ENCODE results near the gene COL5A2.

Gene COL5A2

DNA sequence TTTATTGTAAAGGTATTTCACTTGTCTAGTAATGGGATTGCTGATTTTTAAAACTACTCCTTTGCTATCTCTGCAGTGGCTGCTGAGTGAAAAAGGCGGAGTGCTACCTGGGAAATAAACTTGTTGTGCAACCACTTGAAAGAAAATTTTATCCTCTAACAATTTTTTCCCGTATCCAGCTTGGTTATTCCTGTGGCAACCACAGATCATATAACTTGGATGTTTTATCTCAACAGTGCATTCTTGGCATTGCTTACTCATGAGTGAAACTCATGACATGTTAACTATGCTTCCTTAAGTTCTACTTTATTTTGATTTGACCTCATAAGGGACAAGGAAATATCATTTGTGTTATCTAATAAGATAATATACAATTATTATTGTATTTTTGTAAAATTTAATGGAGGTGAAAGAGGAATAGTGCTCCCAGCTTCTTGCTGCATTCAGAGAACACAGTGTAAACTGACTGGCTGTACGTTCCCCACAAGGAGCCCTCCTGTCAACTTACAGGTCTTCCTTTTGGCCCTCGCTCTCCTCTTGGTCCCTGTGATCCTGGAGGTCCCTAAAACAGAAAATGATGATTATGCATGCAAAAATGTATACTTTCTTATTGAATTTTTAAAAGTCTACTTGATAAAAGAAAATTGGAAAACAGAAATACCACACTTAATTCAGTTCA is 82.7 kb downstream of the COL5A2 start:
- no peak for DNase-seq (ENCODE audit: low spot score)

DNA sequence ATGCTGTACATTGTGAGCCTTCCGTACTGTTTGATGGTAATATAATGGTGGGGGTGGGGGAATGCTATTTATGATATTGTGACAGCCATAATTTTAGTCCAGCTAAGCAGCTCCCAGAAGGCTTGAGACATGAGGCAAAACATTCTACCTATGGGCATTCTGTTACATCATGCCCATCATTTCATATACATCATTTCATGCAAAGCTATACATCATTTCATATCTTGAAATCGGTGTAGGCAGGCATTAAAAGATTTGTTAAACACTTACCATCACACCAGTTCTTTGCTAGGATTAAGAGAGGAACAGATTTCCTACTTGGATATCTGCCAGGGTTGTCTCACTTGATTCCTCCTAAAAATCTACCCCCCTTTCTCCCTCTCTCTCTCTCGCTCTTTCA is 84.5 kb downstream of the COL5A2 start:
- no peak for DNase-seq (ENCODE audit: low spot score)

DNA sequence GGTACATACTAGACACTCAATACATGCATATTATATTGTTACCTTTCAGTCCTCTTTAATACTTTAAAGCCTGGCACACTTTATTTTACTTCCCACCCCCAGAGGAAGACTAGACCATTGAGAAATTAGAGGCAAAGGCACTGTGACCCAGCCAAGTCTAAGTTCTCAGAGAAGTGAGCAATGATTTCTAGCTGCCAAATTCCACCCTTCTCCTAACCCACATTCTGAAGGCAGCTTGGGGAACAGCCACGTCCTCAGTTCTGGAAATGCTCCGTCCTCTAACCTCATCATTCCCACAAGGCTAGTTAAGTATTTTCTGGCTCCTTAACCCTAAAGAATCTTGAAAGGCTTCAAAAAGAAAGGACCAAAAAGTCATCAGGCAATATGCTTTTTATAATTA is 86.6 kb downstream of the COL5A2 start:
- no peak for DNase-seq (ENCODE audit: low spot score)

DNA sequence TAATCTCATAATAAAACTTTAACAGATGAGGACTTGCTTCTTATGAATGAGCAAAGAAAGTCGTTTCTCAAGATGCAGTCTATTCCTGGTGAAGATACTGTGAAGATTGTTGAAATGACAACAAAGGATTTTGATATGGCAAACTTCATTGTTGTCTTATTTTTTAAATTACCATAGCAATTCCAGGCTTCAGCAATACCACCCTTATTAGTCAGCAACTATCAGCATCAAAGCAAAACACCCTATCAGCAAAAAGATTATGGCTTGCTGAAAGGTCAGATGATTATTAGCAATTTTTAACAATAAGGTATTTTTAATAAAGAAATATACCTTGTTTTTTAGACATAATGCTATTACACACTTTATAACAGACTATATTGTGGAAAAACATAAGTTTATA is 88.3 kb downstream of the COL5A2 start:
- DNase-seq (ENCODE audit: low spot score), result no peak

DNA sequence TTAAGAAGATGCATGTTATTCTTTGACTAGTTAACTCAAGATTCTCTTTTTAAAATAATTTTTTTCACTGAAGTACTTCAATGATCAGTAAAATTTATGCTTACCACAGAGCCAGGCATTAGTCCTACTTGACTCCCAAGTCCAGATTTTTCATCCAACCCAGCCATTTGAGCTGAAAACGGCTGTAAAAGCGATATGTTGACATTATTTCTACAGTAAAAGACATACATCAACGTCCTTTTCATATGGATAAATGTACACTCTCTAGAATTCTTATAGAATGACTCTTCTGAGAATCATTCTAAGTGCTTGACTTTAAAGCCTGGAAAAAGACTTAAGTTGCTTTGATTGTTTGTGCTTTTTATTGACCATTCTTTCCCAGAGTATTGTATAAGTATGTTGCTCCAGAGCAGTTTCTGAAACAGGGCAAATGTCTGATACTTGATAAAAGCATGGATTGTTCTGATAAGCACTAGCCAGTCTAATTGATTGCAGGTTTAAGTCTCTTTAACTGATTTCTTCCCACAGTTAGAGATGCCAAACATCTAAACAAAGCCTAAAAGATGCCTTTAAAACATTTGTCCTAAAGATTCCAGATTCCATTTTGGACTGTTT is 90.9 kb downstream of the COL5A2 start:
- DNase-seq (ENCODE audit: low spot score), result no peak

DNA sequence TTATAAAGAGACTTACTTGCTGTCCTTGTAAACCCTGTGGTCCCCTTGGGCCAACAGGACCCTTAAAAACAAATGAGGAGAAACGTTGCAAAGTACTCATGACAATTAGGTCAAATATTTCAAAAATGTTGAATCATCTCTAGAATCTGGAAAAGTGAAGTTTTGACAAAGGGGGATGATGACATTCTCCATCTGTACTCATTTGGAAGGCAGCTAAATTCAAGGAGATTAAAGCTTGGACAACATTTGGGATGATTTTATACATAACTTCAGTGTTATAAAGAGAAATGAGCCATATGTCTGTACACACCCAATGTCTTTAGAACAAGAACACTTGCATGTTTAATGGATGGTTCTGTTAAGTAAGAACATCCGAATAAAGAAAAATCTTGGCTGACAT is 92.9 kb downstream of the COL5A2 start:
- no peak for DNase-seq (ENCODE audit: low spot score)

DNA sequence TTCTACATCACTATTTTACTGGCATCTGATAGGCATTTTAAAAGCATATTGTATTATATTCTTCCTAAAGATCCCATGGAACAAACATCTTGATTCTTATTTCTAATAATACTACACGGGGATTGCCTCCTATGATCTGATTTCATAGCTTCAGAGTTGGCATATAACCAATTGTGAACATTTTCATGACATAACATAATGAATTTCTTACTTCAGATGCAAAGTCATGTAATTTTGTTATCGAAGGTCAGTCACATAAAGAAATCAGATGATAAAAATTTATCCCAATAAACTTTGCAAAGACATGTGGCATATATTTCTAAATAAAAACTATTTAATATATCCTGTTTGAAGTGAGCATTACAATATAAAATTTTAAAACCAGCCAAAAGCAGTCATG is 93.3 kb downstream of the COL5A2 start:
- DNase-seq (ENCODE audit: low spot score), result no peak

DNA sequence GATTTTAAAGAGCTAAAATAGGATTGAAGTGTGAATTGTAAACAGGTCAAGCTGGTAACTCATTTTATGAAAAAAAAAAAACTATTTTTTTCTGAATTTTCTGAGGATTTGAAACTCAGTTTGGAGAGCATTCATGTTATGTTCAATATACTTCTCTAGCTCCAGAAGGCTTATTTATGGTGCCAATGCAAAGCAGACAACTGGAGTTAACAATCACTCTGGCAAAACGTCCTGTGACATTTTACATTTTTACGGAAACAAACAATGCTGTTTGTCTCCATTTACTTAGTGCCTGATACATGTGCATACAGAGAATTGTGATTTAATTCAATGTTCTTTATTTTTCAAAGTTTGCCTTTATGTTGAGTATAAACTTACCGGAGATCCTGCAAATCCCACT is 96.0 kb downstream of the COL5A2 start:
- no peak for DNase-seq (ENCODE audit: low spot score)

DNA sequence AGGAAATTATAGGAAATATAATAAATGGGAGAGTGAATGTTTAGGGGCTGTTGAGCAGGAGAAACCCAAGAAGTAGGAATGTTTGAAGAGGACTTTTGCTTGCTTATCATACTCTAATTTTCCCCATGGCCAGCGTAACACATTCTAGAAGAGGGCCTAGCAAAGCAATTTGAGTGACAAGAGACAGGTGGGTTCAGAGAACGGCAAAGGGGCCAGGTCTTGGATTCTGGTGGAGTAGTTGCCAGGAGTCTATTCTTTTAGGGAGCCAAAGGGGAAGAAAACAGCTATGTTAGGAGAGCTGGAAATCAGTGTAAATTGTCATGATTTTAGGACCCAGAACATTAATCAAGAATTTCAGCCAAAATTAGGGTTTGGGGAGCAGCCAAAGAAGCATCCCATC is 96.5 kb downstream of the COL5A2 start:
- no peak for DNase-seq (ENCODE audit: low spot score)

DNA sequence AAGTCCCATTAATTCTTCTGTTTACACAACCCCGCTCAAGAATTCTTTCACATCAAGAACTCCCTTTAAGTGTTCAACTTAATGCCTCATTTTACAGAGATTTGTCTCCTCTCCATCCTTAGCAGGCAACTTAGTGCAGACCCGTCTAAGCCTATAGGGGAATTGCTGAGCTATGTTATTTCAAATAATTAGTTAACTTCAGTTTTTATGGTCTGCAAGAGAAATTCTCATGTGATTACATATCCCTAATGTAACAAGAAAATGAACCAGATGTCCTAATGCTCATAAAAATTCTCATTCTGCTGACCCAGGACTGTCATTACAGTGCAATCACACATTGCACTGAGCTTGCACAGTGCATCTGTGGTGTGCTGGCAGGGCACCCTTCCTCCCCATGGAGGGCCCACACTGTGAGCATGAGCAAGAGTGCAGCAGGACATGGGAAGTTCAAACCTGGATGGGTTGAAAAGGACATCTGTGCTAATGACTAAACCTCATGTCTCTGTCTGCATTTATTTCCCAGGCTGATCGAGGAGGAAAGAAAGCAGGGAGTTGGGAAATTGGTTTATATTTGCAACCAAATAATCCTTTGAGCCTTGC is 97.1 kb downstream of the COL5A2 start:
- DNase-seq (ENCODE audit: low spot score), result no peak

DNA sequence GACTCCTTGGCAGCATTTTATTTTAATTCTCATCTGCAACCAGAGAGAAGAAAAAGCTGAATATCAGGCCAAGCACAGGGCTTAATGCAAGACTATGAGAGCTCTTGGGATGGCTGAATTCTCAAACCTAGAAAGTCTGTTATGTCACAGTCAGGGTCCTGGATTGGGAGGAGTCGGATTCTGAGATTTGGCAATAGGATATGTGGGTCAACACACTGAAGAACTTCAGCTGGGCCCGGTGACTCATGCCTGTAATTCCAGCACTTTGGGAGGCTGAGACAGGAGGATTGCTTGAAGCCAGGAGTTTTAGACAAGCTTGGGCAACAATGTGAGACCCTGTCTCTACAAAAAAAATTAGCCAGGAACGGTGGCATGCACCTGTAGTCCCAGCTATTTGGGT is 103.0 kb downstream of the COL5A2 start:
- DNase-seq (ENCODE audit: low spot score), result no peak

DNA sequence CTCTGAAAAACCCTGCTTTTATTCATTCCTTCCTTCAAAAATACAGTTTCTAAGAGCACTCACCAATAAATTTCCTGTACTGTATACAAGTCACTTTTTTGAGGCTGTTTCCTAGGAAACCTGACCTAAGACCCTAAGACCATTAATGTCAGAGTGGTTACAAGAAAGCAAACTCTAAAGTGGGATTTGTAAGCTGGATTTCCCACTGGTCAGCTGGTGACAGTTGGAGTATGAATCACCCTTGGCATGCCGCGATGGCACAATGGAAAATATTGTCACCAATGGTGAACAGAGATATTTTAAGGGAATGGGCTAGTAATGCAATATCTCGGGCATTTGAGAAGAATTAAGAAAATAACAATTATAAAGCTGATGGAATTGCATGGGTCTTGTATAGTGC is 103.4 kb downstream of the COL5A2 start:
- no peak for DNase-seq (ENCODE audit: low spot score)

DNA sequence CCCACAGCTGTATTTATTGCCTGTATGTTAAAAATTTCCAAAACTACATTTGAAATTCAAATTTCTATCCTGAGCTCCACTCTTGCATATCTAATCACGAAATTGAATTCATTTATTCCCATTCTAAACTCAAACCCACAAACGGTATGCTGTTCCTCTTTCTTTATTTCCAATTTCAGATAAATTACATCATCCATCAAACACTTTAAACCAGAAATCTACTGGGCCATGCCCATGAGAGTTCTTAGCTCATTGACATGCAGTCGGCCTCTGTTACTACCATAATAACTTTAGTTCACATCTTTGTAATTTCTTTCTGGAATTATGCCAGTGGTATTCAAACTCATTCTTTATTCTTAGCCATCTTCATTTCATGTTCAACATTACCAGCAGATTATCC is 105.1 kb downstream of the COL5A2 start:
- DNase-seq (ENCODE audit: low spot score), result no peak

DNA sequence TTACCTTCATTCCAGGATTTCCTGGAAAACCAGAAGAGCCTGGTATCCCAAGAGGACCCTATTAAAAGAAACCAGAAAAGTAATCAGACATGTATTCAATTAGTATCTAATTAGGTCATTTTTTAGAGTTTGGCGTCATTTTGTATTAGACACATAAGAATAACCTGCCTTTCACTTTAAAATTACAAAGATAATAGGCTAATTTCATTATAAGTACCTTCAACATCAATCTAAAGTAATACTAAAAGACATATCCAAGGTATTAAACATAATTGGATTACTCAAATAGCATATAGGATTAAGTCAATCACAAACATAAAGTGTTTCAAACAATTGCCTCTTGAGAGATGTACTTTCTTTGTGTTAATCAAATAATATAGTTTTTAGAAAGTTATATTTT is 107.5 kb downstream of the COL5A2 start:
- DNase-seq (ENCODE audit: low spot score), result no peak

DNA sequence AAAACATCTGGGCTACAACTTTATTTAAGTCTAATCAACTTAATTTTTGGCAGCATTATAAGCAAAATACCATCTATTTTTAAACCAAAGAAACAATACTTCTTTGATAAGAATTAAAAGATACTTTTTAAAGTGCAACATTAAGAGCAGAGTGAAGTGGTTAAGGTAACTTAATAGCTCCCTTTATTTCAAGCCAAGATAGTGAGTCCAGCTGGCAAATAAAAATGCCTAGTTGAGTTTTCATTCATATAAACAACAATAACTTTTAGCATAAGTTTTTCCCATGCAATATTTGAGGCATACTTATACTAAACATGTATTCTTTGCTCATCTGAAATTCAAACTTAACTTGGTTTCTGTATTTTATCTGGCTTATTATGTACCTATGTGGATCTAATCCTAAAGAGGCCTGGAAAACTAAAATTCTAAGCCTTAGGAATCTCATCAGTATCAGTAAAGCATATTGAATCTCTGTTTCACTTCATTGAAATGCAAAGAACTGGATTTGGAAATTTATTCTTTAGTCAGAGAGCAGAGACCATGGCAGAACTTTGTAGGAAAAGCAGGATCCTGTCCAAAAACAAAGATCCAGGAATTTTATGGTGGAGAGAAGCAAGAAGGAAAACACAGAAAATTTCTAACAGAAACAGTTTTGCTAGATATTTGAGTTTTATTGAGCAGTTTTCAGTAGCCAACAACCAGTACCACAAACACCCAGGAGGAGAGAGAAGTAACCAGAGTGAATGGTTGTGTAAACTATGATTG is 109.5 kb downstream of the COL5A2 start:
- DNase-seq (ENCODE audit: low spot score), result no peak

DNA sequence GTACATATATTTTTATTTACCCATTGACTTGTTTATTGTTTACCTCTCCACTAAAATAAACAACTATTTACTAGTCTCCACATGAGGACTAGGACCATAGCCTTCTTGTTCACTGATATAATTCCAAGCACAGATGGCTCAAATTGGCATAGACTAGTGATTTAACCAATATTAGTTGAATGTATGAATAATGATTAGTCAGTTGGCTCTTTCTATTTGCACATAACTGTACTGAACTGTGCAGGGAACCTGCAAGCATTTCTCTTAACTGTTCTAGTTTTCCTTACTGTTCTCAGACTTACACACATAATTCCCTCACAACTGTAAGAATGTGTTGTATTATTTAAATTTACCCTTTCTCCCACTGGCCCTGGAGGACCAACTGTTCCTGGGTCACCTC is 113.5 kb downstream of the COL5A2 start:
- no peak for DNase-seq (ENCODE audit: low spot score)

DNA sequence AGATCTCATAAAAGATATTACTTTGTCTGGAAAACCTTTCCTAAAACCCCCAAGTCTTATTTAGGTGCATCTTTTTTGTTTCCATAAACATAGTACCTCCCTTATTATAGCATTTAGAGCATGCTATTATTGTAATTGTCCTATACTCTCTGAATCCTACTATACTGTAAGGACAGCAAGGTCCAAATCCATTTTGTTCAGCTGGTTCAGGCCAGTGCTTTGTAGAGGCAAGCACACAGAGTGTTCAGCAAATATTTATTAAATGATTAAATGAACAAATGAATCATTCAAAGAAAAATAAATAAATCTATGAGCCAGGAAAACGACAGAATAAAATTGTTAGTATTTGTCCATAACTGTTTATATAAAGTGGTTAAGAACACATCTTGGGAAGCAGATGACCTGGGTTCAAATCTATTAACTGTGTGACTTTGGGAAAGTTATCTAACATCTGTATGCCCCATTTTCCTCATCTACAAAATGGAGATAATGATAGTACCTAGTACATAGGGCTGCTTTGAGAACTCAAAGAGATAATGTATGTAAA is 119.4 kb downstream of the COL5A2 start:
- no peak for DNase-seq (ENCODE audit: low spot score)

DNA sequence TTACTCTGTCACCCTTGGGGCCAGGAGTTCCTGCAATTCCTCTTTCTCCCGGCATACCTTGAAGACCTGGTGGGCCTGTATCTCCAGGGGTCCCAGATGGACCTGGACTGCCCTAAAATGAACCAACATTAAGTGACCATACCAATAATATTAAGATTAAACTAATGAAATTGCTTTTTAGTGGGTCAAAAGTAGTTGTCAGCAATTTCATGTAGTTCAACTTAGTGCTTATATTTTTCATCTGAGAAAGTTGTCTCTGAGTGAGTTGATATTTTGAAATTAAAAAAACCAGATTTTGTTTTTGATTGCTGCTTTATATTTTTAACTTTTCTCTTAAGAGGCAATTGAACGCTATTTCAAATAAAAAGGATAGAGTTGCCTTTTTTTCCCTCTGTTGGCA is 122.2 kb downstream of the COL5A2 start:
- DNase-seq (ENCODE audit: low spot score), result no peak

DNA sequence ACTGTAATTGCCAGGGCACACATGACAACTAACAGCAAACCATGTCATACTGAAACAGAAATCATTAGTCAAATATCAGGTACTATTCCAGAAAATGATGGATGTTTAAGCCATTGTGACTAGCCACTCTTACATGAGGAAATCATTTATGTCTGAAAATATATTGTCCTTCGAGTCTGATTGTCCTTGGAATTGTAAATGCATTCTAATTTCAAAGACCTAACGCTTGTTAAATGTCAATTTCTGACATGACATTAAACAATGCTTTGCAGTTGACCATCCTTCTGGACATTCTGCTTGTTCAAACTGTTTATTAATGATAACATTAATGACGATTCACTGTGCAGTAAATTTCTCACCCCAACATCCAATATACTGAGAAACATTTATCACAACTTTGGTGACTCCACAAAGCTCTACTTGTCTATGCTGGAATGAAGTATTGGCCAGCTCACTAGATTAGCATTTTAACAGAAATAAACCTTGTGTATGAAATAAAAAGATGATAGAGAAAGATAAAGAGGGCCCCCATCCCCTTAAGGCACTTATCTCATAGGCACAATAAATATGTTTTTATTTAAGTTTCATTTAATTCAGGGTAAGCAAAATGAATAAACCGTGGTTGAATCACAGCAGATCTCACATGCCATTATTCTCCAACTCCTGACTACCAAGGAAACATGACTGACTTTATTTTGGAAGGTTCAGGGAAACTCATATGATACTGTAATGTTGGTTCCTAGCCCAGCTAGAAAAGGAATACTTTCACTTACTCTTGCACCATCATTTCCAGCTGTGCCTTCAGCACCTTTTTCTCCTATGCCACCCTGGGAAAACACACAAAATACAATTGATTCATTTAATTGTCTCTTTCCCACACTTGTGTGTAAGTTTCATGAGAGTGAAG is 123.1 kb downstream of the COL5A2 start:
- DNase-seq (ENCODE audit: low spot score), result no peak

DNA sequence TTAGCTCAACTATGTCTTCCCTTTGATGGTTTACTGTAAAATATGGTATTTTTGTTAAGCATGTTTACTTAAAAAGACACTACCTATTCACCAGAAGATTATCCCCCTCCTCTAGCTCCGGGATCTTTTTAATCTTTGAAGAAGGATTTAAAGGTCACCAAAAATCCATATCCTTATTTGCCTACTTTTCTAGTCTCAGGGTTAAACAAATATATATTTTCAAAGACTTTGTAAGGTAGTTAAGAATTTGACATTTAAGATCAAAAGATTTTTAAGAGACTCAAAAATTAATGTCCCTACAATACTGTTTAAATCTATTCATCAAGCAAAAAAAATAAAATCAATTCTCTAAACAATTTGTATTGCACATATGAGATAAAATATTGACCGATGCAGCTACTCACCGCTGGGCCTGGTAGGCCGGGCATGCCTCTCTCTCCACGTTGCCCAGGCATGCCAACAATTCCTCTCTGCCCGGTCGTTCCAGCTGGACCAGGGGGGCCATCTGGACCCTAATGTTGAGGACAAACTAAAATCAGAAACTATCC is 129.3 kb downstream of the COL5A2 start:
- no peak for DNase-seq (ENCODE audit: low spot score)

DNA sequence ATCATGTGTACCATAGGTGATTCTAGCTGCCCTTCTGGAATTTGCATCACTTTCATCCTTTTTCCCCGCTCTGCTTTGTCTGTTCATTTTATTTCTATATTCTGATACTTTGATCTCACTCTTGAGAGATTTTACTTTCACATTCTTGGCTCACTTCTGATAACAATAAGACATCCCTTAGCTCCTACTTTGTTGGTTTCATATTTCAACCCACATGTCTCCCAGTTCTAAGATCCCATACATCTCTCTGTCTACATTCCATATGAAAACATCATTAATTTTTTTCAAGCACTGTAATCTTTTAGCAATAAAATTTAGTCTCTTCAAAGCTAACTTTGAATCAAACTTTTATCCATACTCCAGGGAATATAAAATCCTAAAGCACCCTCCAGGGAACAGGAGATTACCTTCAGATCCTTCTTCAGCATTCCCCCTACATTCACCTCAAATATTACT is 129.8 kb downstream of the COL5A2 start:
- no peak for DNase-seq (ENCODE audit: low spot score)

Data from NAMALWA (cell line).